Body of pancreas (tissue), 4 donors: ENCODE results near the gene IQSEC2. TPM values are rescaled to one million over a fixed set of nuclear protein-coding genes. Genes with fewer than 3 reads are reported as not detected.

ENCODE experiments used
- ATAC-seq: fragments of 150-250 bp; one replicate; pipeline ENCODE4 v1.9.1; 2016
- DNase-seq, 4 donors: peaks; one replicate each; pipeline ENCODE4 v3.0.0-alpha.2; 2019
- H3K27ac ChIP-seq, 4 donors: fragments of 200-600 bp; sonication (generic); 1 replicate in 3 of 4; 2 replicates in 1 of 4; pipeline versions ENCODE4 v1.5.1 to v1.6.1; 2016 to 2019; ENCODE audit warnings: mild to moderate bottlenecking in 1 of 4, mixed read lengths in 1 of 4, moderate library complexity in 1 of 4
- H3K27me3 ChIP-seq, 2 donors: fragments of 200-600 bp; sonication (generic); one replicate each; pipeline ENCODE4 v1.6.0; 2016; ENCODE audit warnings: mild to moderate bottlenecking in 1 of 2
- H3K36me3 ChIP-seq, 2 donors: fragments of 200-600 bp; sonication (generic); replicated peaks in 1 of 2; 2 replicates each; pipeline ENCODE4 v1.5.1; 2016; ENCODE audit warnings: low read depth in 2 of 2; ENCODE audit not compliant: insufficient read depth in 1 of 2
- H3K4me1 ChIP-seq: fragments of 200-600 bp; sonication (generic); one replicate; pipeline ENCODE4 v1.6.0; 2016
- H3K4me3 ChIP-seq, 2 donors: fragments of 200-600 bp; sonication (generic); 1 replicate in 1 of 2; 2 replicates in 1 of 2; pipeline ENCODE4 v1.5.1; 2016 to 2019
- H3K9me3 ChIP-seq, 3 donors: fragments of 200-600 bp; sonication (generic); 1 replicate in 2 of 3; 2 replicates in 1 of 3; pipeline ENCODE4 v1.5.1; 2016
- POLR2A ChIP-seq, 3 donors: fragments of 450-650 bp; IDR thresholded peaks; one replicate each; pipeline ENCODE4 v1.6.1; 2016; ENCODE audit warnings: antibody characterized with exemption in 3 of 3, mild to moderate bottlenecking in 2 of 3
- WGBS, 2 donors: methylation state at CpG; one replicate each; pipeline ENCODE4 v1.1.5; 2017; 5-methylcytosine and 5-hydroxymethylcytosine counted together
- intact Hi-C: fragments of 100-400 bp; cut with DNase I; formaldehyde crosslinking; loops from one replicate; pipeline ENCODE4 v1.15.1; 2023
- total RNA-seq, 2 donors: library from RNA; depleted of rRNA; stranded (reverse); fragments of >200 nt; gene quantifications; one replicate each; pipeline ENCODE4 v1.1.0, GENCODE V29; 2016
- TF ChIP-seq, protein P1 (sequence below), 7 experiments: fragments of 450-650 bp in 4 of 7; fragments of 200-600 bp in 3 of 7; sonication (generic) in 3 of 7; IDR thresholded peaks; one replicate each; pipeline ENCODE4 v1.5.1; 2016 to 2019; ENCODE audit warnings: antibody characterized with exemption in 7 of 7

IQSEC2 gene
- total RNA-seq, 2 donors from 2014 or later, result 12.7 to 30.3 TPM

DNA sequence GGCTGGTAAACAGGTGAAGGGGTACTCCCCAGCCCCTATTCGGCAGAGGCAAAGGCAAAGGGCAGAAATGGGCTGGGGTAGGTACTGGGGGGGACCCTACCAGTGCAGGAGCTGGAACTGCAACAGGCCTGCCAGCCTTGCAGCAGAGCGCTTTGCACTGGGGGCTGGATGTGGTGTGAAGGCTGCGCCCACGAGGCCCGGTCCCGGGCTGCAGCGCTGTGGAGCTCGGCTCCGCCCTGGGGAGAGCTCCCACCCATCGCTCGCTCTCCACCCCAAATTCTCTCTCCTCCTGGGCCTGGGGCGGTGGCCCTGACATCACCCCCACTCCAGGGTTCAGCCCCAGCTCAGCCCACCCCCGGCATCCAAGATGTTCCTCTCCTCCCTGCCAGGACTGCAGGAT is 24.2 kb downstream of the IQSEC2 start:
- DNase-seq (no peak), ATAC-seq (no peak)
- WGBS, 2 donors, result 93% methylated on average over 5 of the region's 13 CpGs; no CpG with 5 or more reads in 1 of the 2 donors
- H3K27me3 ChIP-seq, result no peaks in the 10 kb centered on the region
- H3K4me1 ChIP-seq, result no peaks in the 10 kb centered on the region
- intact Hi-C loops, result no loop called here
- H3K27ac ChIP-seq, result no peak overlapping the region
- H3K36me3 ChIP-seq, result no peaks in the 10 kb centered on the region
- no peak for TF ChIP-seq POLR2A (IDR thresholded peaks at IDR 0.05)
- TF ChIP-seq, protein P1, sequence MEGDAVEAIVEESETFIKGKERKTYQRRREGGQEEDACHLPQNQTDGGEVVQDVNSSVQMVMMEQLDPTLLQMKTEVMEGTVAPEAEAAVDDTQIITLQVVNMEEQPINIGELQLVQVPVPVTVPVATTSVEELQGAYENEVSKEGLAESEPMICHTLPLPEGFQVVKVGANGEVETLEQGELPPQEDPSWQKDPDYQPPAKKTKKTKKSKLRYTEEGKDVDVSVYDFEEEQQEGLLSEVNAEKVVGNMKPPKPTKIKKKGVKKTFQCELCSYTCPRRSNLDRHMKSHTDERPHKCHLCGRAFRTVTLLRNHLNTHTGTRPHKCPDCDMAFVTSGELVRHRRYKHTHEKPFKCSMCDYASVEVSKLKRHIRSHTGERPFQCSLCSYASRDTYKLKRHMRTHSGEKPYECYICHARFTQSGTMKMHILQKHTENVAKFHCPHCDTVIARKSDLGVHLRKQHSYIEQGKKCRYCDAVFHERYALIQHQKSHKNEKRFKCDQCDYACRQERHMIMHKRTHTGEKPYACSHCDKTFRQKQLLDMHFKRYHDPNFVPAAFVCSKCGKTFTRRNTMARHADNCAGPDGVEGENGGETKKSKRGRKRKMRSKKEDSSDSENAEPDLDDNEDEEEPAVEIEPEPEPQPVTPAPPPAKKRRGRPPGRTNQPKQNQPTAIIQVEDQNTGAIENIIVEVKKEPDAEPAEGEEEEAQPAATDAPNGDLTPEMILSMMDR (IDR thresholded peaks at IDR 0.05), result no peak
- no peaks in the 10 kb centered on the region for H3K9me3 ChIP-seq
- H3K4me3 ChIP-seq, result no peak overlapping the region

DNA sequence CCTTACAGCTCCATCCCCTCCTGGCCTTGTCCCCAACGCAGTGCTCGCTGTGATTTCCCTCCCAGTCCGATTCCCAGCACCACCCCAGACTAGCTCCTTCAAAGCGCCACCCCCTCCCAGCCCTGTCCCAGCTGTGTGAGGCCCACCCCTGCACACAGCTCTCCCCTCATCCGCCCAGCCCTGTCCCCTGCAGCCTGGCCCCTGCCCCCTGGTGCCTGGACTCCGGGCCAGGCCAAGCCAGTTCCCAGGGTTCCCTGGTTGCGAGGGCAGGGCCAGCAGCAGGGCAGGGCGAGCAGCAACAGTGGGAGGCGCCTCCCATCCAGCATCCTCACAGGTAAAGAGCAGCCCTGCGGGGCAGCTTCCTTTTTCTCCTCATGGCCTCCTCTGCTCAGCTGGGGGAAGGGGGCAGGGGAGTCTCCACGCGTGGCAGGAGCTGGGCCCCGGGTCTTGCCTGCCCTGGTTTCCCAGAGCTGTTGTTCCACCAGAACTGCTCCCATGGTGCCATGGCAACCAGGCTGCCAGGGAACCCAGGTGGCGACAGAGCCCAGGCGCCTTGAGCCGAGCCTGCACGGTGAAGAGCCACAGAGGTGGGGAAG is 24.8 kb downstream of the IQSEC2 start:
- H3K9me3 ChIP-seq, result no peaks in the 10 kb centered on the region
- intact Hi-C loops, result no loop called here
- no peak for TF ChIP-seq POLR2A (IDR thresholded peaks at IDR 0.05)
- TF ChIP-seq, protein P1 (IDR thresholded peaks at IDR 0.05), result no peak
- no peak overlapping the region for H3K4me3 ChIP-seq
- DNase-seq, result no peak
- H3K36me3 ChIP-seq, result no peaks in the 10 kb centered on the region
- ATAC-seq, result no peak
- H3K27ac ChIP-seq, result no peak overlapping the region
- 95 to 96% methylated on average over 3 to 4 of the region's 17 CpGs for WGBS, 2 donors
- no peaks in the 10 kb centered on the region for H3K4me1 ChIP-seq
- no peaks in the 10 kb centered on the region for H3K27me3 ChIP-seq

DNA sequence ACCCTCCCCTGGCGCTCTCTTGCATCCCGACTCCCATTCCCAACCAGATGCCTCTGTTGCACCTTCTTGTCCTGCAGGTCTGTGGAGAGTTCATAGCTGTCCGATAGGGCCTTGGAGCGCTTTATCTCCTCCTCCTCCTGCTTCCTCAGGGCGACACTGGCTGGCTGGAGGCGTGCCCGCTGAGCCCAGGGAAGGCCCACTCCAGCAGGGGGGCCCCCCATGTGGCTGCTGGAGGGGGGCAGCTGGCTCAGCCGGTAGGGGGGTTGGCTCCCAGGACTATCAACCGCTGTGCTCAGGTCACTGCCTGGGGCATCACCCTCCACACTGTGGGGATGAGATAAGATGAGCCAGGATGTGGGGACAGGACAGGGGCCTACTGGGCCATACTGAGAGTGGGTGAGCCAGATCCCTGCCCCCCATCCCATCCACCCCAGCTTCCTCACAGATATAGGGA is 25.6 kb downstream of the IQSEC2 start:
- DNase-seq (no peak), ATAC-seq (no peak)
- WGBS, 2 donors, result 74 to 100% methylated on average over 2 to 3 of the region's 9 CpGs
- Histone ChIP-seq H3K27me3 (no peaks in the 10 kb centered on the region), H3K36me3 (no peaks in the 10 kb centered on the region), H3K4me3 (no peak overlapping the region), H3K27ac (no peak overlapping the region), H3K4me1 (no peaks in the 10 kb centered on the region), H3K9me3 (no peaks in the 10 kb centered on the region)
- TF ChIP-seq, protein P1 (IDR thresholded peaks at IDR 0.05), result no peak
- no peak for TF ChIP-seq POLR2A (IDR thresholded peaks at IDR 0.05)
- intact Hi-C loops, result no loop called here

DNA sequence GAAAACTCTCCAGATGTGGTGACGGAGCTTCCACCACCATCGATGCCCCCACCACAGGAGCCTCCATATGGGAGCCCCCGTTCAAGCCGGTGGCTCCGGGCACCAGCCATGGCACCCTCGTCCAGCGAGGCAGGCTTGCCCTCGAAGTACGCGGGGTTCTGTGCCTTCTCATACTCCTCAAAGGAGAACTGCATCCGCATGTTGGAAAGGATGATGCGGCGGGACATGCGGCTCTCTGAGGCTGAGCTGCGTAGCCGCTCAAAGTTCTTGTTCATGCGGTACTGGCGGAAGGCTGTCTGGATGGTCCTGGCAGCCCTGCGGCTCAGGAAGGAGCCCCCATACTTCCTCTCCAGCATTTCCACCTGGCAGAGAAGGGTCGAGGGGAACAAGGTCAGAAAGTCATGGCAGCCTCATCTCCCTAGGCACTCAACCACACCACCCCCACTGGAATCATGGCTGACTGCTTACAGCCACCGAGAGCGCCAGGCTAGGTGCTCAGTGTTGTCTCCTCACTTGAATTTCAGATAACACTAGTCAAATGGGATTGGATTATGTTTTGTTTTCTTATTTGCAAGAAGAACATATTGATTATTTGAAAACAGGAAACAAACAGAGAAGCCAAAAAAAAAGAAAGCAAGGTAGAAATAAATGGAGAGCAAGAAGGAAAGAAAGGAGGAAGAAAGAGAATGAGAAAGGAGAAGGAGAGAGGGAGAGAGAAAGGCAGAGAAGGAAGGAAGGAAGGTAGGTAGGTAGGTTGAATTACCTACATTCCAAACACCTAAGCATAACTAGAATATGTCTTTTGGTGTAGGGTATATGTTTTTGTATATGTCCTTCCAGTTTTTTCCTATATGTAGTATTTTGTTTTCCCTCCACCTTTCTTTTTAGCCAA is 26.6 kb downstream of the IQSEC2 start:
- ATAC-seq, result no peak
- TF ChIP-seq, protein P1 (IDR thresholded peaks at IDR 0.05), result no peak
- no peak for TF ChIP-seq POLR2A (IDR thresholded peaks at IDR 0.05)
- WGBS, 2 donors, result 93 to 100% methylated on average over 1 to 14 of the region's 22 CpGs
- intact Hi-C loops, result no loop called here
- no peak for DNase-seq
- no peaks in the 10 kb centered on the region for H3K27me3 ChIP-seq
- H3K36me3 ChIP-seq, result no peaks in the 10 kb centered on the region
- H3K4me1 ChIP-seq, result no peaks in the 10 kb centered on the region
- H3K27ac ChIP-seq, result no peak overlapping the region
- no peak overlapping the region for H3K4me3 ChIP-seq
- H3K9me3 ChIP-seq, result no peaks in the 10 kb centered on the region
